Measurements from ENCODE around the gene RBFOX2. TPM values are rescaled to one million over a fixed set of nuclear protein-coding genes. Genes with fewer than 3 reads are reported as not detected.

The RBFOX2 gene
- total RNA-seq, 1 donor from 2014 or later = 70.0 TPM

DNA sequence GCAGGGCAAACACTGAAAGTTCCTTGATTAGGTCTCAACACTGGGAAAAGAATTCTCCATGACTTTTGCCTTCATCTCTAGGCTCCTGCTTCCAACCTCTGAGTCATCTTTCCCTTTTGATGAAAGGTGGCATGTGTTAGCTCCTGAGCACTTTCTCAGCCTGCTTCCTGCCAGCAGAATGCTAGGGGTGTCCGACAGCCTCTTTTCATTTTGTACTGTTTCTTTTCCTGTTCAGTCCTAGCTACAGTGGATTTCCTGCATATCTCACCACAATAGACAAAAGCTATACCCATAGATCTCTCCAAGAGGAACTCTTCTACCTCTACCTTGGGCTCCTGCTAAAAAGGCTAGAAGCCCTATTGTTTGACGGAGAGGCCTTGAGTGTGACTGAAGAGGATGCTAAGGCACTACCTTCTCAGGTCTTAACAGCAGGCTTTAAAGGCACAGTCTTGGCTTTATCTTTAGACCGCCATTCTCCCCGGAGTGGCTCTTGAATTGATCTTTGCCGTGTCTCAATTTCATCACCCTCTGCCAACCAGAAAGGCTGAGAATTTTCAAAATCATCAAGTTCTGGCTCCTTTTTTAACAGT, 145.5 kb downstream of the RBFOX2 start:
- no peaks in the 10 kb centered on the region for H3K9me3 ChIP-seq
- no peak for TF ChIP-seq POLR2A (IDR thresholded peaks at IDR 0.05)
- peak in 1 of 2 donors; percentile 54 for TF ChIP-seq POLR2AphosphoS5 (IDR thresholded peaks at IDR 0.05; ENCODE audit: insufficient read depth in 1 of 2, low read depth in 1 of 2)
- H3K4me1 ChIP-seq = peaks cover 36% of the 10 kb centered on the region
- H3K27ac ChIP-seq = no peak overlapping the region
- intact Hi-C loops (cut with DNase I) = no loop called here
- no peaks in the 10 kb centered on the region for H3K27me3 ChIP-seq
- DNase-seq (ENCODE audit: extremely low spot score in 2 of 2) = no peak
- H3K4me3 ChIP-seq = no peak overlapping the region
- no peaks in the 10 kb centered on the region for H3K36me3 ChIP-seq

DNA sequence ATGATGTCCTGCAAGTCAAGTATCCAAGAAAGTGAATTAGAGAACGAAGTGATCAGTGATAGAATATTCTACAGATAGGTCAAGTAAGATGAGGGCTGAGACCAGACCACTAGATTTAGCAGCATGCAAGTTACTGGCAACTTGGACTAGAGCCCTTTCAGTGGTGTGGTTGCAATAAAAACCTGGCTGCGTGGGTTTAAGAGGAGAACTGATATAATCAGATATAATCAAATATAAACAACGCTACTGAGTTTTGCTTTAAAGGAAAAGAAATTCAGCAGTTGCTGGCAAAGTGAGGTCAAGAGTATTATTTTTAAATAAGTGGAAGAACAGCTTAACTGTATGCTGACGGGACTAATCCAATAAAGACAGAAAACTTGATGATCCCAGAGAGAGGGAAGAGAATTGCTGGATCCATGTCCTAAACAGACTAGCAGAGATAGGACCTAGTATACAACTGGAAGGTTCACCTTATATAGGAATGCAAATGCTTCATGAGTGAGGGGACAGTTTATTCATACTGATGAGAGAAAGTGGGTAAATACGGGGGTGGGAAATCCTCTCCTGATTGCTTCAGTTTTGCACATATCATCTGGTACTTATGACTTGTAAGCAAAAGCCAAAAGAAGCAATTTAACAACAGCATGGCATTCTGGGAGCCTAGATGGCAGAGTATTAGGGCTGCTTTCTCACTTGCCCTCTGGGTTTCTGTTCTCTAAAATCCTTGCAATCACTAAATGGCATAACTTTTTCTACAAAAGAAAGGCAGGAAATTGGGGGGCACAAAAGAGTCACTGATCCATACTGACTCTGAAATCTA, 146.2 kb downstream of the RBFOX2 start:
- H3K4me1 ChIP-seq = peaks cover 36% of the 10 kb centered on the region

DNA sequence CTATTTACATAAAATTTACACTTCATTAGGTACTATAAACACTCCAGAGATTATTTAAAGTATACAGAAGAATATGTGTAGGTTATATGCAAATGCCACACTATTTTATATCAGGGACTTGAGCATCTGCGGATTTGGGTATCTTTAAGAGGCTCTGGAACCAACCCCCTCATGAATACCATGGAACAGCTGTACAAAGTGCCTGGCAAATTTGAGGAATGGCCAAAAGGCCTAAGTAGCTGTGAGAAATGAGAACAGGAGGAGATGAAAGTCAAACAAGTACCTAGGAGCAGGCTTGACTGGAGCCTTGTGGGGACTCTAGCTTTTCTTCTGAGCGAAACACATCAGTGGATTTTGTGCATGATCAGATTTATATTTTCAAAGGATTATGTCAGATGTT, 149.3 kb downstream of the RBFOX2 start:
- Histone ChIP-seq H3K4me3 (no peak overlapping the region), H3K27ac (no peak overlapping the region), H3K36me3 (no peaks in the 10 kb centered on the region), H3K27me3 (no peaks in the 10 kb centered on the region), H3K4me1 (peaks cover 31% of the 10 kb centered on the region), H3K9me3 (no peaks in the 10 kb centered on the region)
- intact Hi-C loops (cut with DNase I) = no loop called here
- TF ChIP-seq POLR2A (IDR thresholded peaks at IDR 0.05) (no peak), POLR2AphosphoS5 (IDR thresholded peaks at IDR 0.05; ENCODE audit: insufficient read depth in 1 of 2, low read depth in 1 of 2) (no peak)
- TF ChIP-seq, protein P1, sequence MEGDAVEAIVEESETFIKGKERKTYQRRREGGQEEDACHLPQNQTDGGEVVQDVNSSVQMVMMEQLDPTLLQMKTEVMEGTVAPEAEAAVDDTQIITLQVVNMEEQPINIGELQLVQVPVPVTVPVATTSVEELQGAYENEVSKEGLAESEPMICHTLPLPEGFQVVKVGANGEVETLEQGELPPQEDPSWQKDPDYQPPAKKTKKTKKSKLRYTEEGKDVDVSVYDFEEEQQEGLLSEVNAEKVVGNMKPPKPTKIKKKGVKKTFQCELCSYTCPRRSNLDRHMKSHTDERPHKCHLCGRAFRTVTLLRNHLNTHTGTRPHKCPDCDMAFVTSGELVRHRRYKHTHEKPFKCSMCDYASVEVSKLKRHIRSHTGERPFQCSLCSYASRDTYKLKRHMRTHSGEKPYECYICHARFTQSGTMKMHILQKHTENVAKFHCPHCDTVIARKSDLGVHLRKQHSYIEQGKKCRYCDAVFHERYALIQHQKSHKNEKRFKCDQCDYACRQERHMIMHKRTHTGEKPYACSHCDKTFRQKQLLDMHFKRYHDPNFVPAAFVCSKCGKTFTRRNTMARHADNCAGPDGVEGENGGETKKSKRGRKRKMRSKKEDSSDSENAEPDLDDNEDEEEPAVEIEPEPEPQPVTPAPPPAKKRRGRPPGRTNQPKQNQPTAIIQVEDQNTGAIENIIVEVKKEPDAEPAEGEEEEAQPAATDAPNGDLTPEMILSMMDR (IDR thresholded peaks at IDR 0.05) = no peak
- no peak for DNase-seq (ENCODE audit: extremely low spot score in 2 of 2)

More for the DNA sequence above, 146.2 kb downstream of the RBFOX2 start:
- Histone ChIP-seq H3K36me3 (no peaks in the 10 kb centered on the region), H3K27ac (no peak overlapping the region), H3K27me3 (no peaks in the 10 kb centered on the region), H3K9me3 (no peaks in the 10 kb centered on the region), H3K4me3 (no peak overlapping the region)
- no peak for DNase-seq (ENCODE audit: extremely low spot score in 2 of 2)
- TF ChIP-seq POLR2A (IDR thresholded peaks at IDR 0.05) = no peak
- TF ChIP-seq POLR2AphosphoS5 (IDR thresholded peaks at IDR 0.05; ENCODE audit: insufficient read depth in 1 of 2, low read depth in 1 of 2) = no peak
- TF ChIP-seq, protein P1 (IDR thresholded peaks at IDR 0.05) = no peak
- intact Hi-C loops (cut with DNase I) = no loop called here

DNA sequence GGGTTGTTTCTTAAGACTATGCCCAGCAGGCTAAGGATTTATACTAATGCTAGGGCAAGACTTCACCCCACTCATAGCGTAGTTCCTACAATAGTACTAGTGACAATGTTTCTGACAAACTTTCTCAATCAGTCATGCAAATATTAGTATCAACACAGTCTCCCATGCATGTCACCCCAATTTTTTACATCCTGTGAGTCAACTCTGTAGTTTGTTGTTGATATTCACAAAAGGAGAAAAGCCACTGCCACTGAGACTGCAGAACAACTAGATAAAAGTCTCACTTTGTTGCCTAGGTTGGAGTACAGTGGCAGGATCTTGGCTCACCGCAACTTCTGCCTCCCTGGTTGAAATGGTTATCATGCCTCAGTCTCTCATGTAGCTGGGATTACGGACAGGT, 155.2 kb downstream of the RBFOX2 start:
- no peak overlapping the region for H3K4me3 ChIP-seq
- no peak overlapping the region for H3K27ac ChIP-seq
- no peaks in the 10 kb centered on the region for H3K9me3 ChIP-seq
- no peaks in the 10 kb centered on the region for H3K27me3 ChIP-seq
- TF ChIP-seq, protein P1 (IDR thresholded peaks at IDR 0.05) = no peak
- TF ChIP-seq POLR2A (IDR thresholded peaks at IDR 0.05) (no peak), POLR2AphosphoS5 (IDR thresholded peaks at IDR 0.05; ENCODE audit: insufficient read depth in 1 of 2, low read depth in 1 of 2) (no peak)
- H3K36me3 ChIP-seq = no peaks in the 10 kb centered on the region
- DNase-seq (ENCODE audit: extremely low spot score in 2 of 2) = no peak
- peaks cover 3% of the 10 kb centered on the region for H3K4me1 ChIP-seq
- intact Hi-C loops (cut with DNase I) = no loop called here

DNA sequence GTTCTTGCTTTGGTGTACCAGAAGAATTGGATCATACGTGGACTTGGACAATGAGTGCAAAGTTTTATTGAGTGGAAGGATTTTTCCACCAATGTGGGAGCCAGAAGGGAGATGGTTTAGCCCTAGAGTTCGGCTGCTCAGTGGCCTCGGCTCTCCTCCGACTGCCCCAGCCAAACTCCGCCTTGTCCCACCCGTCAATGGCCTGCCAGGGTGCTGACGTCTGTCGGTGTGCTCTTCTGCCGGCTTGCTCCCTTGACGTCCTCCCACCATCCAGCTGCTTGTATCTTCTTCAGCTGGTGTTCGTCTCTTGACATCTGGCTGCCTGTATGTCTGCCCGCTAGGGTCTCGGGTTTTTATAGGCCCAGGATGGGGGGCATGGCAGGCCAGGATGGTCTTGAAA, 156.2 kb downstream of the RBFOX2 start:
- Histone ChIP-seq H3K27ac (no peak overlapping the region), H3K4me3 (no peak overlapping the region), H3K4me1 (peaks cover 8% of the 10 kb centered on the region), H3K27me3 (no peaks in the 10 kb centered on the region), H3K9me3 (no peaks in the 10 kb centered on the region), H3K36me3 (no peaks in the 10 kb centered on the region)
- intact Hi-C loops (cut with DNase I) = no loop called here
- no peak for DNase-seq (ENCODE audit: extremely low spot score in 2 of 2)
- TF ChIP-seq, protein P1 (IDR thresholded peaks at IDR 0.05) = no peak
- TF ChIP-seq POLR2A (IDR thresholded peaks at IDR 0.05) (no peak), POLR2AphosphoS5 (IDR thresholded peaks at IDR 0.05; ENCODE audit: insufficient read depth in 1 of 2, low read depth in 1 of 2) (no peak)
